Transverse colon (tissue), 3 donors: ENCODE measurements around the gene ZC3H14.

Experiments
- EP300 ChIP-seq: sonication (generic); formaldehyde crosslinking; IDR thresholded peaks from one replicate; pipeline ENCODE4 v1.6.1; 2017; ENCODE audit warnings: antibody characterized with exemption, low read depth
- TF ChIP-seq, protein P1 (sequence below), 5 experiments: fragments of 200-600 bp in 3 of 5; fragments of 450-650 bp in 2 of 5; sonication (generic) in 3 of 5; IDR thresholded peaks; 1 replicate in 2 of 5; 2 replicates in 3 of 5; pipeline ENCODE4 v1.5.1; 2016 to 2017; ENCODE audit warnings: antibody characterized with exemption in 5 of 5, inconsistent platforms in 3 of 5, mild to moderate bottlenecking in 2 of 5, moderate library complexity in 1 of 5

DNA sequence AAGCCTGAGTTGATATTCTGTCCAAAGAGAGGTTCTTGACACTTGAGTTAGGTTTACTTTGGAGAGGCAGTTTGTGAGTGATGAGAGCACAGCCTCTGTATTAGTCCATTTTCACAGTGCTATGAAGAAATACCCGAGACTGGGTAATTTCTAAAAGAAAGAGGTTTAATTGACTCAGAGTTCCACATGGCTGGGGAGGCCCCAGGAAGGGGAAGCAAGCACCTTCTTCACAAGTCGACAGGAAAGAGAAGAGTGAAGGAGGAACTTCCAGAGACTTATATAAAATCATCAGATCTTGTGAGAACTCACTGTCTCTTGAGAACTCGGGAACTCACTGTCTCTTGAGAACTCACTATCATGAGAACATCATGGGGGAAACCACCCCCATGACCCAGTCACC, 5.4 kb downstream of the ZC3H14 start:
- TF ChIP-seq EP300: no peak
- TF ChIP-seq, protein P1, sequence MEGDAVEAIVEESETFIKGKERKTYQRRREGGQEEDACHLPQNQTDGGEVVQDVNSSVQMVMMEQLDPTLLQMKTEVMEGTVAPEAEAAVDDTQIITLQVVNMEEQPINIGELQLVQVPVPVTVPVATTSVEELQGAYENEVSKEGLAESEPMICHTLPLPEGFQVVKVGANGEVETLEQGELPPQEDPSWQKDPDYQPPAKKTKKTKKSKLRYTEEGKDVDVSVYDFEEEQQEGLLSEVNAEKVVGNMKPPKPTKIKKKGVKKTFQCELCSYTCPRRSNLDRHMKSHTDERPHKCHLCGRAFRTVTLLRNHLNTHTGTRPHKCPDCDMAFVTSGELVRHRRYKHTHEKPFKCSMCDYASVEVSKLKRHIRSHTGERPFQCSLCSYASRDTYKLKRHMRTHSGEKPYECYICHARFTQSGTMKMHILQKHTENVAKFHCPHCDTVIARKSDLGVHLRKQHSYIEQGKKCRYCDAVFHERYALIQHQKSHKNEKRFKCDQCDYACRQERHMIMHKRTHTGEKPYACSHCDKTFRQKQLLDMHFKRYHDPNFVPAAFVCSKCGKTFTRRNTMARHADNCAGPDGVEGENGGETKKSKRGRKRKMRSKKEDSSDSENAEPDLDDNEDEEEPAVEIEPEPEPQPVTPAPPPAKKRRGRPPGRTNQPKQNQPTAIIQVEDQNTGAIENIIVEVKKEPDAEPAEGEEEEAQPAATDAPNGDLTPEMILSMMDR (IDR thresholded peaks at IDR 0.05): no peak
